Neural cell (in vitro differentiated cells): ENCODE measurements around the gene PGS1. TPM values are rescaled to one million over a fixed set of nuclear protein-coding genes. Genes with fewer than 3 reads are reported as not detected.

Experiments used
- H2AFZ ChIP-seq: fragments of 200-600, 300-800 bp; sonication (generic), shearing (Covaris generic); 2 replicates; pipeline ENCODE4 v1.6.0; 2014; ENCODE audit warnings: low read depth, mild to moderate bottlenecking, antibody characterized with exemption, low read length, moderate library complexity
- H3F3A ChIP-seq: fragments of 200-600 bp; shearing (Covaris generic); 2 replicates; pipeline ENCODE4 v1.6.1; 2016; ENCODE audit warnings: mild to moderate bottlenecking, moderate library complexity, mixed read lengths, antibody characterized with exemption, low read length; ENCODE audit not compliant: insufficient read depth, poor library complexity, severe bottlenecking
- H3K27ac ChIP-seq: fragments of 200-600, 300-800 bp; sonication (generic), shearing (Covaris generic); 2 replicates; pipeline ENCODE4 v1.5.1; 2014; ENCODE audit warnings: mild to moderate bottlenecking, low read length, moderate library complexity
- H3K27me3 ChIP-seq: fragments of 300-800, 200-600 bp; sonication (generic), shearing (Covaris generic); 2 replicates; pipeline ENCODE4 v1.6.0; 2014; ENCODE audit warnings: mild to moderate bottlenecking, low read depth, low read length, moderate library complexity; ENCODE audit not compliant: insufficient read depth
- H3K36me3 ChIP-seq: fragments of 300-800, 200-600 bp; sonication (generic), shearing (Covaris generic); 2 replicates; pipeline ENCODE4 v1.5.1; 2014; ENCODE audit warnings: mild to moderate bottlenecking, antibody characterized with exemption, low read length, moderate library complexity; ENCODE audit not compliant: insufficient read depth
- H3K4me2 ChIP-seq: fragments of 300-800, 200-600 bp; sonication (generic), shearing (Covaris generic); 2 replicates; pipeline ENCODE4 v1.6.0; 2014; ENCODE audit warnings: mild to moderate bottlenecking, low read length
- H3K4me3 ChIP-seq: fragments of 300-800, 200-600 bp; sonication (generic), shearing (Covaris generic); 2 replicates; pipeline ENCODE4 v1.5.1; 2014; ENCODE audit warnings: mild to moderate bottlenecking, low read length, moderate library complexity
- H3K79me2 ChIP-seq: fragments of 200-600 bp; shearing (Covaris generic); replicated peaks from 2 replicates; pipeline ENCODE4 v1.6.0; 2014; ENCODE audit warnings: mild to moderate bottlenecking, low read length, moderate library complexity; ENCODE audit not compliant: insufficient read depth
- H3K9ac ChIP-seq: fragments of 300-800, 200-600 bp; sonication (generic), shearing (Covaris generic); 2 replicates; pipeline ENCODE4 v1.6.1; 2016; ENCODE audit warnings: mild to moderate bottlenecking, low read length, mixed read lengths
- H3K9me2 ChIP-seq: fragments of 200-600 bp; shearing (Covaris generic); 2 replicates; pipeline ENCODE4 v1.6.1; 2016; ENCODE audit warnings: mild to moderate bottlenecking, low read length, mixed read lengths; ENCODE audit not compliant: insufficient read depth
- H3K9me3 ChIP-seq: fragments of 200-600, 300-800 bp; sonication (generic), shearing (Covaris generic); 2 replicates; pipeline ENCODE4 v1.6.1; 2016; ENCODE audit warnings: mild to moderate bottlenecking, mixed run types, low read length, moderate library complexity, mixed read lengths
- H4K20me1 ChIP-seq: fragments of 200-600 bp; shearing (Covaris generic); 2 replicates; pipeline ENCODE4 v1.6.1; 2016; ENCODE audit warnings: mild to moderate bottlenecking, mixed run types; ENCODE audit not compliant: insufficient read depth
- EP300 ChIP-seq: fragments of 450-650 bp; conservative IDR thresholded peaks from 2 replicates; pipeline ENCODE4 v1.6.1; 2014; ENCODE audit warnings: antibody characterized with exemption, mild to moderate bottlenecking, moderate library complexity; ENCODE audit not compliant: poor library complexity, severe bottlenecking
- EZH2 ChIP-seq: fragments of 200-600, 300-800 bp; shearing (Covaris generic), sonication (generic); IDR thresholded peaks from 2 replicates; pipeline ENCODE4 v1.6.1; 2014; ENCODE audit warnings: antibody characterized with exemption, low read length, borderline replicate concordance, mild to moderate bottlenecking; ENCODE audit not compliant: insufficient read depth, poor library complexity, severe bottlenecking
- MXI1 ChIP-seq: fragments of 450-650 bp; conservative IDR thresholded peaks from 2 replicates; pipeline ENCODE4 v1.6.1; 2014; ENCODE audit warnings: antibody characterized with exemption, mild to moderate bottlenecking; ENCODE audit not compliant: poor library complexity, severe bottlenecking
- POLR2AphosphoS5 ChIP-seq: IDR thresholded peaks from 2 replicates; pipeline ENCODE4 v1.6.1; 2012
- RAD21 ChIP-seq: fragments of 450-650 bp; conservative IDR thresholded peaks from 2 replicates; pipeline ENCODE4 v1.6.1; 2014; ENCODE audit warnings: antibody characterized with exemption, mild to moderate bottlenecking, moderate library complexity
- SMC3 ChIP-seq: fragments of 450-650 bp; conservative IDR thresholded peaks from 2 replicates; pipeline ENCODE4 v1.6.1; 2014; ENCODE audit warnings: antibody characterized with exemption, mild to moderate bottlenecking, moderate library complexity; ENCODE audit not compliant: poor library complexity
- TAF1 ChIP-seq: IDR thresholded peaks from 2 replicates; pipeline ENCODE4 v1.6.1; 2012; ENCODE audit warnings: low read depth
- polyA plus RNA-seq: library from polyadenylated mRNA; depleted of rRNA; stranded (reverse); fragments of >200 nt; gene quantifications from 2 replicates; pipeline ENCODE4 v1.2.3, GENCODE V29; 2014
- TF ChIP-seq, protein P1 (sequence below): fragments of 450-650 bp; IDR thresholded peaks from 2 replicates; pipeline ENCODE4 v1.5.1; 2014; ENCODE audit warnings: antibody characterized with exemption, mild to moderate bottlenecking, moderate library complexity; ENCODE audit not compliant: poor library complexity, severe bottlenecking
- TF ChIP-seq, protein P2 (sequence below): IDR thresholded peaks from 2 replicates; pipeline ENCODE4 v1.6.1; 2012; ENCODE audit warnings: borderline replicate concordance

The PGS1 gene
- polyA plus RNA-seq, 1 donor from 2014 or later = 65.7 TPM

DNA sequence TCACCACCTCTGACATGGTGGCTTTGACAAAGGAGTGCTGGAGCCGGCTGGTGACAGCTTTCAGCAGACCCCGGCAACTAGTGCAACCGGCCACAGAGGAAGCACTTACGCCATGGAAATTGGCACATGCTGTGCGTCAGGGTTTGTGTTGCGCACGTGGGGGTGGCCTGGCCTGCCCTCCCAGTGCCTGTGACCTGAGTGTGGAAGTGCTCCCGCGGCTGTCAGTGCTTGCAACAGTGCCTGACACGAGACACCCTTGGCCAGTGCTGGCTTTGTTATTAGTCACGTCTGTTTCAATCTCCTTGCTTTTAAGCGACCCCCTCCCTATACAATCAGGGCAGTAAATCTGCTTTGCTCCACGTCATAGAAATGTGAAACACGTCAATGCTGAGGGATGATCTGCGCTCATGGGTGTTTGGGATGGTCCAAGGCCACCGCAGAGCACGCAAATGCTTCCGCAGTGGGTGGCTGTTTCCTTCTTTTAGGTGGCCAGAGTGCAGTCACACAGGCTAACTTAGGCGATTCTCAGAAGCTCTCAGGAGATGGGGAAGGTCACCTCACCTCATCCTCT lies 64.3 kb downstream of the PGS1 start:
- Histone ChIP-seq H3K9me3 (no peaks in the 10 kb centered on the region), H3K4me3 (no peak overlapping the region), H3K27me3 (no peaks in the 10 kb centered on the region), H3K36me3 (no peaks in the 10 kb centered on the region), H3K4me2 (no peak overlapping the region), H3K79me2 (no peaks in the 10 kb centered on the region), H2AFZ (no peak overlapping the region), H4K20me1 (no peaks in the 10 kb centered on the region), H3K9ac (no peak overlapping the region), H3F3A (no peaks in the 10 kb centered on the region), H3K9me2 (no peaks in the 10 kb centered on the region), H3K27ac (no peak overlapping the region)
- TF ChIP-seq EP300 = no peak
- TF ChIP-seq, protein P1, sequence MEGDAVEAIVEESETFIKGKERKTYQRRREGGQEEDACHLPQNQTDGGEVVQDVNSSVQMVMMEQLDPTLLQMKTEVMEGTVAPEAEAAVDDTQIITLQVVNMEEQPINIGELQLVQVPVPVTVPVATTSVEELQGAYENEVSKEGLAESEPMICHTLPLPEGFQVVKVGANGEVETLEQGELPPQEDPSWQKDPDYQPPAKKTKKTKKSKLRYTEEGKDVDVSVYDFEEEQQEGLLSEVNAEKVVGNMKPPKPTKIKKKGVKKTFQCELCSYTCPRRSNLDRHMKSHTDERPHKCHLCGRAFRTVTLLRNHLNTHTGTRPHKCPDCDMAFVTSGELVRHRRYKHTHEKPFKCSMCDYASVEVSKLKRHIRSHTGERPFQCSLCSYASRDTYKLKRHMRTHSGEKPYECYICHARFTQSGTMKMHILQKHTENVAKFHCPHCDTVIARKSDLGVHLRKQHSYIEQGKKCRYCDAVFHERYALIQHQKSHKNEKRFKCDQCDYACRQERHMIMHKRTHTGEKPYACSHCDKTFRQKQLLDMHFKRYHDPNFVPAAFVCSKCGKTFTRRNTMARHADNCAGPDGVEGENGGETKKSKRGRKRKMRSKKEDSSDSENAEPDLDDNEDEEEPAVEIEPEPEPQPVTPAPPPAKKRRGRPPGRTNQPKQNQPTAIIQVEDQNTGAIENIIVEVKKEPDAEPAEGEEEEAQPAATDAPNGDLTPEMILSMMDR = no peak
- no peak for TF ChIP-seq EZH2
- TF ChIP-seq MXI1 = no peak
- TF ChIP-seq SMC3 = no peak
- TF ChIP-seq POLR2AphosphoS5 = no peak
- no peak for TF ChIP-seq TAF1
- no peak for TF ChIP-seq RAD21
- TF ChIP-seq, protein P2, sequence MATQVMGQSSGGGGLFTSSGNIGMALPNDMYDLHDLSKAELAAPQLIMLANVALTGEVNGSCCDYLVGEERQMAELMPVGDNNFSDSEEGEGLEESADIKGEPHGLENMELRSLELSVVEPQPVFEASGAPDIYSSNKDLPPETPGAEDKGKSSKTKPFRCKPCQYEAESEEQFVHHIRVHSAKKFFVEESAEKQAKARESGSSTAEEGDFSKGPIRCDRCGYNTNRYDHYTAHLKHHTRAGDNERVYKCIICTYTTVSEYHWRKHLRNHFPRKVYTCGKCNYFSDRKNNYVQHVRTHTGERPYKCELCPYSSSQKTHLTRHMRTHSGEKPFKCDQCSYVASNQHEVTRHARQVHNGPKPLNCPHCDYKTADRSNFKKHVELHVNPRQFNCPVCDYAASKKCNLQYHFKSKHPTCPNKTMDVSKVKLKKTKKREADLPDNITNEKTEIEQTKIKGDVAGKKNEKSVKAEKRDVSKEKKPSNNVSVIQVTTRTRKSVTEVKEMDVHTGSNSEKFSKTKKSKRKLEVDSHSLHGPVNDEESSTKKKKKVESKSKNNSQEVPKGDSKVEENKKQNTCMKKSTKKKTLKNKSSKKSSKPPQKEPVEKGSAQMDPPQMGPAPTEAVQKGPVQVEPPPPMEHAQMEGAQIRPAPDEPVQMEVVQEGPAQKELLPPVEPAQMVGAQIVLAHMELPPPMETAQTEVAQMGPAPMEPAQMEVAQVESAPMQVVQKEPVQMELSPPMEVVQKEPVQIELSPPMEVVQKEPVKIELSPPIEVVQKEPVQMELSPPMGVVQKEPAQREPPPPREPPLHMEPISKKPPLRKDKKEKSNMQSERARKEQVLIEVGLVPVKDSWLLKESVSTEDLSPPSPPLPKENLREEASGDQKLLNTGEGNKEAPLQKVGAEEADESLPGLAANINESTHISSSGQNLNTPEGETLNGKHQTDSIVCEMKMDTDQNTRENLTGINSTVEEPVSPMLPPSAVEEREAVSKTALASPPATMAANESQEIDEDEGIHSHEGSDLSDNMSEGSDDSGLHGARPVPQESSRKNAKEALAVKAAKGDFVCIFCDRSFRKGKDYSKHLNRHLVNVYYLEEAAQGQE = no peak

DNA sequence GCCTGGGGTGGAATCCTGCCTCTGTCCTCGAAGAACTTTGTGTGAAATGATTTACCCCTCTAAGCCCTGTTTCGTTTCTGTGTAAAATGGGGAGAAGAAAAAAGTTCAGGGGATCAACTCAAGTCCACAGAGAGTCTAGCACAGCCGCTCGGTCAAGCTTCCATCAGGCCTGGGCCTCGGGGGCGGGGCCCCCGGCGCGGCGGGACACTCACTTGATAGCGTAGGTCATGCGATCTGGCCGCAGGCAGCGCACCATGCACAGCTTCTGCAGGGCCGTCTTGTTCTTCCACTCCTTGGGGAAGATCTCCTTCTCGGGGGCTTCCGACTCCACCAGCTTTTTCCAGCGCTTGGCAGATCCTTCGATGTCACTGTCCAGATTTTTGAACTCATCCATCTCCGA lies 65.9 kb downstream of the PGS1 start:
- Histone ChIP-seq H4K20me1 (no peaks in the 10 kb centered on the region), H3K9me2 (no peaks in the 10 kb centered on the region), H3K79me2 (no peaks in the 10 kb centered on the region), H3K4me3 (no peak overlapping the region), H2AFZ (no peak overlapping the region), H3K36me3 (no peaks in the 10 kb centered on the region), H3K4me2 (no peak overlapping the region), H3F3A (no peaks in the 10 kb centered on the region), H3K9ac (no peak overlapping the region), H3K9me3 (no peaks in the 10 kb centered on the region), H3K27me3 (no peaks in the 10 kb centered on the region), H3K27ac (no peak overlapping the region)
- TF ChIP-seq, protein P2 = no peak
- no peak for TF ChIP-seq SMC3
- TF ChIP-seq EZH2 = no peak
- TF ChIP-seq MXI1 = no peak
- TF ChIP-seq, protein P1 = no peak
- TF ChIP-seq TAF1 = no peak
- TF ChIP-seq EP300 = no peak
- TF ChIP-seq RAD21 = no peak
- no peak for TF ChIP-seq POLR2AphosphoS5
